Cardiac muscle cell (in vitro differentiated cells and primary cell): ENCODE measurements around the gene NEDD4L. TPM values are rescaled to one million over a fixed set of nuclear protein-coding genes. Genes with fewer than 3 reads are reported as not detected.

Experiments
- DNase-seq, 2 donors: peaks; one replicate each; pipeline versions ENCODE4 v3.0.0 to v3.0.0-alpha.2; 2010 to 2017; ENCODE audit warnings: low read depth in 1 of 2, low spot score in 1 of 2
- H3K27ac ChIP-seq: fragments of 200-600 bp; sonication (generic); 2 replicates; pipeline ENCODE4 v1.5.1; 2016
- H3K27me3 ChIP-seq: fragments of 200-600 bp; sonication (generic); 2 replicates; pipeline ENCODE4 v1.6.0; 2016; ENCODE audit warnings: control low read depth
- H3K36me3 ChIP-seq: fragments of 200-600 bp; sonication (generic); 2 replicates; pipeline ENCODE4 v1.5.1; 2016; ENCODE audit warnings: control low read depth
- H3K4me1 ChIP-seq: fragments of 200-600 bp; sonication (generic); 2 replicates; pipeline ENCODE4 v1.8.1; 2017; ENCODE audit warnings: low read depth, mild to moderate bottlenecking, mixed run types
- H3K4me3 ChIP-seq: fragments of 200-600 bp; sonication (generic); 2 replicates; pipeline ENCODE4 v1.5.1; 2016; ENCODE audit warnings: mild to moderate bottlenecking
- H3K9me3 ChIP-seq: fragments of 200-600 bp; sonication (generic); 2 replicates; pipeline ENCODE4 v1.5.1; 2017; ENCODE audit warnings: low read depth, mild to moderate bottlenecking, control low read depth
- polyA plus RNA-seq: library from polyadenylated mRNA; unstranded; fragments of >200 nt; fragmentation: Nextera tagmentation; extraction: Ambion mirVana; gene quantifications from 2 replicates; pipeline ENCODE4 v1.2.1, GENCODE V29; 2016
- total RNA-seq: library from RNA; depleted of rRNA; stranded (reverse); fragments of >200 nt; gene quantifications from 2 replicates; pipeline ENCODE4 v1.2.3, GENCODE V29; 2016
- TF ChIP-seq, protein P1 (sequence below): IDR thresholded peaks from 2 replicates; pipeline ENCODE4 v1.5.1; 2012; ENCODE audit warnings: low read depth, mild to moderate bottlenecking, low read length

NEDD4L gene
- total and polyA plus RNA-seq, 2 experiments from 2014 or later: 30.8 to 40.5 TPM

- H3K4me3 ChIP-seq: no peak overlapping the region
- peaks cover 7% of the 10 kb centered on the region for H3K4me1 ChIP-seq
- TF ChIP-seq, protein P1, sequence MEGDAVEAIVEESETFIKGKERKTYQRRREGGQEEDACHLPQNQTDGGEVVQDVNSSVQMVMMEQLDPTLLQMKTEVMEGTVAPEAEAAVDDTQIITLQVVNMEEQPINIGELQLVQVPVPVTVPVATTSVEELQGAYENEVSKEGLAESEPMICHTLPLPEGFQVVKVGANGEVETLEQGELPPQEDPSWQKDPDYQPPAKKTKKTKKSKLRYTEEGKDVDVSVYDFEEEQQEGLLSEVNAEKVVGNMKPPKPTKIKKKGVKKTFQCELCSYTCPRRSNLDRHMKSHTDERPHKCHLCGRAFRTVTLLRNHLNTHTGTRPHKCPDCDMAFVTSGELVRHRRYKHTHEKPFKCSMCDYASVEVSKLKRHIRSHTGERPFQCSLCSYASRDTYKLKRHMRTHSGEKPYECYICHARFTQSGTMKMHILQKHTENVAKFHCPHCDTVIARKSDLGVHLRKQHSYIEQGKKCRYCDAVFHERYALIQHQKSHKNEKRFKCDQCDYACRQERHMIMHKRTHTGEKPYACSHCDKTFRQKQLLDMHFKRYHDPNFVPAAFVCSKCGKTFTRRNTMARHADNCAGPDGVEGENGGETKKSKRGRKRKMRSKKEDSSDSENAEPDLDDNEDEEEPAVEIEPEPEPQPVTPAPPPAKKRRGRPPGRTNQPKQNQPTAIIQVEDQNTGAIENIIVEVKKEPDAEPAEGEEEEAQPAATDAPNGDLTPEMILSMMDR: no peak
- H3K27ac ChIP-seq: no peak overlapping the region
- no peak for DNase-seq
- H3K36me3 ChIP-seq: no peaks in the 10 kb centered on the region
- H3K27me3 ChIP-seq: no peaks in the 10 kb centered on the region
- no peaks in the 10 kb centered on the region for H3K9me3 ChIP-seq
These were observed 240.8 kb downstream of the NEDD4L start for GRCh38 chr18:58284699-58285448.

DNA sequence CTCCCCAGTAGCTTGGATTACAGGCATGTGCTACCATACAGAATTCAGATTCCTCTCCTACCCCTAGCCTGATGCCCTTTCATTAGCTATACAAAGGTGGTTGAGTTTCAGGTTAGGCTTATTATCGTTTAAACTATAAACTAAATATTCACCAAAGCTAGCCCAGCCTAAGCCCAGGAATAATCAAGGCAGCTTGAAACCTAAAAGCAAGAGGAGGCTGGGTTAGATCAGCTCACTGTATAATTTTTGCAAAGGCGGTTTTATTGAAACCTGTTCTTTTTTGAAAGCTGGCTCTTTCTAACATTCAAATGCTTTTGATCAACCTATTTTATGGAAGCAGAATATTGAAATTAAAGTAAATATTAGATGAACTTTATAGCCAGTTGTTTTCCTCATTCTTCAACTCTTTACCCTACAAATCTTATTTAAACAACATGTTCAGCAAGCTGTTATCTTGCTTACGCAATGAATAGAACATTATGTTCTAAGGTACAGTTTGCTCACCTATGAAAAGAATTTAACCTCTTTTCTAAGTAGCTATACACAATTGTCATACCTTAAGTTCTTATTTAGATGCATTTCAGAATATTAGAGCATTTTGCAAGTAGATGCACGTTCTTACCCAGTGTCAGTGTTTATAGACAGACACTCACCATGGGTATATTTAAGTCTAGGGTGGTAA, 241.6 kb downstream of the NEDD4L start:
- no peaks in the 10 kb centered on the region for H3K27me3 ChIP-seq
- TF ChIP-seq, protein P1: no peak
- no peaks in the 10 kb centered on the region for H3K36me3 ChIP-seq
- no peaks in the 10 kb centered on the region for H3K9me3 ChIP-seq
- no peak overlapping the region for H3K27ac ChIP-seq
- peaks cover 14% of the 10 kb centered on the region for H3K4me1 ChIP-seq
- no peak for DNase-seq
- H3K4me3 ChIP-seq: no peak overlapping the region

DNA sequence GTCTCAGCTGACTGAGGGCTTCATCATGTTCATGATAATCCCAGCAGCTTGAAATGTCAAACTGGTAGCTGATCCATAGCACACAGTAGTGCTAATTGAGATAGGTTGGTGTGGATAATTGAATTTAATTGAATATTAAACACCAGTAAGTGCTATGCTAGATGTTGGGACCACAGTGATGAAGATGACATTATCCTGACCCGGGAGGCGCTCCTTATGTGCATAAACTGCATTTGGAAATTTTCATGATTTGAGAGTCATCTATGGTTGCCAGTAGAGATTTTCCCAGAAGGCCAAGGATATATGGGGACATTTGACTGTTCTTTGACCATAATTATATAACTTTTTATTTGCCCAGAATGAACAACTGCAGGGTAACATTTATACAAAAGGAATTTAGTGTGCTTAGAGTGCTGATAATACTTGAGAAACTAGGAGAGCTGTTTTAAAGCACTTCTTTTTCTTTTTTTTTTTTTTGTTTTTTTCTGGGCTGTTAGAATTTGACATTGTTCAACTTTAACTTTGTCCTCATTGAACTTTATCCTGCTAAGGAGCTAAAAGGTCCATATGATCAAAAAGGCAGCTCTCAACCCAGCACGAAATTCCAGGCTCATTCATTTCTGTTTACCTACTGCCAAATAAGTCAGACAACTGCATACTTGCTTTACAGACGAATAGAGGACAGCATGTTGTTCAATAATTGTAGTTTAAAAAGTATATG, 242.8 kb downstream of the NEDD4L start:
- TF ChIP-seq, protein P1: no peak
- H3K27ac ChIP-seq: no peak overlapping the region

DNA sequence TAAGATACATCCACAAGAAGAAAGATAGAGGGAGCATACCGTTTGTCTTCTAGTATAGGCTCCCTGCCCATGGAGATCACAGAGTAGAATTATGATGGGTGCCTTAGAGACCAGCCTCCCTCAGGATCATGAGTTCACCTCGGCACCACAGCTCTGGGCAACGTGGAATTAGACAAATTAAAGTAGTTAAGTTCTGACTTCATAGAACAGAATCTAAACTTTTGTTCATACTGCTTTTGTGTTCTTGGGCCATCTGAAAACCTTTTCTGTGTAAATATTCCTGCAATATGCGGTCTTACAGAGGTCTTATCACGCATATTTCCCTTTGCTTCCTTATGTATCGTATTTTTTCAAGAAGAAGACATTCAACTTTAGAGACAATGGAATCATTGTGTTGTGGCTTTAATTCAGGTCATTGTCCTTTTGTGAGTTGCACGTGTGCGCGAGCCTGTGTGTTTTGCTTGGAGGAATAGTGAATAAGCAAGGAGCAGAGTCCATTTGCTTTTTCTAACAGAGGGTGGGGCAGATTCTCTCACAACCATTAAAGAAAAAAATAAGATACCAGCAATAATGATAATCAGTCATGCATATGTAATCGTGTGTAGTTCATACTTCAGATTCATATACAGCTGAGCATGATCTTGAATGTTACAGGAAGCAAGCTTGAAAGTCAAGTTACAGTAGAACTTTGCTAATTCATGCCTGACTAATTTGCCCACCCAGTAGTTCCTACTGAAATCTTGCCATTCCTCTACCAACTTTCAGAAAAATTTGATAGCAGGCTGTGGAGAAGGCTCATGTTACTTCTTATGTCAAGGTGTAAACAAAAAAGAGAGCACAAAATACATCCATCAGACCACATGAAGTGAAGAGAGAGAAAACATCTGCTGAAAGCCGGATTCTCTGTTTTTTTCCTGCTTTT, 243.6 kb downstream of the NEDD4L start:
- Histone ChIP-seq H3K4me3 (no peak overlapping the region), H3K9me3 (no peaks in the 10 kb centered on the region), H3K4me1 (peaks cover 23% of the 10 kb centered on the region), H3K36me3 (no peaks in the 10 kb centered on the region), H3K27ac (no peak overlapping the region), H3K27me3 (no peaks in the 10 kb centered on the region)
- TF ChIP-seq, protein P1: no peak
- no peak for DNase-seq

More for the DNA sequence above, 242.8 kb downstream of the NEDD4L start:
- Histone ChIP-seq H3K4me3 (no peak overlapping the region), H3K27me3 (no peaks in the 10 kb centered on the region), H3K4me1 (peaks cover 17% of the 10 kb centered on the region), H3K9me3 (no peaks in the 10 kb centered on the region), H3K36me3 (no peaks in the 10 kb centered on the region)
- DNase-seq: no peak
